Dendritic cell treated with granulocyte-macrophage colony-stimulating factor and Interleukin-4, amounts not matched to agents 40 ng/mL and 50 ng/mL, for 4 days (primary cell): ENCODE measurements around the gene AFF1.
"Not testable (repeated sequence)": the region's sequence is repeated elsewhere in the genome, so short reads cannot be mapped to it uniquely, and the experiment has no call there.

Source experiments
- H3K27ac Mint-ChIP-seq: one replicate; pipeline ENCODE4 v1.8.0; 2022; ENCODE audit warnings: mild to moderate bottlenecking, mixed read lengths
- H3K27me3 Mint-ChIP-seq: one replicate; pipeline ENCODE4 v1.8.0; 2022; ENCODE audit warnings: mild to moderate bottlenecking, mixed read lengths
- H3K36me3 Mint-ChIP-seq: one replicate; pipeline ENCODE4 v1.8.0; 2022; ENCODE audit warnings: low read depth, mixed read lengths
- H3K4me1 Mint-ChIP-seq: one replicate; pipeline ENCODE4 v1.8.0; 2022; ENCODE audit warnings: low read depth, mixed read lengths
- H3K4me3 Mint-ChIP-seq: one replicate; pipeline ENCODE4 v1.8.0; 2022; ENCODE audit warnings: mild to moderate bottlenecking, moderate library complexity, mixed read lengths
- H3K9me3 Mint-ChIP-seq: one replicate; pipeline ENCODE4 v1.8.0; 2022; ENCODE audit warnings: mixed read lengths
- intact Hi-C: fragments of 100-400 bp; cut with micrococcal nuclease; formaldehyde crosslinking; loops from one replicate; pipeline ENCODE4 v1.15.0; 2022

The AFF1 gene

GRCh38 chr4:86972997-86973396 is 38.2 kb downstream of the AFF1 start:
- H3K9me3 Mint-ChIP-seq, result no peaks in the 10 kb centered on the region
- peak overlapping the region; percentile 34 for H3K27ac Mint-ChIP-seq
- peaks cover 64% of the 10 kb centered on the region for H3K4me1 Mint-ChIP-seq
- no peaks in the 10 kb centered on the region for H3K27me3 Mint-ChIP-seq
- no peak overlapping the region for H3K4me3 Mint-ChIP-seq
- H3K36me3 Mint-ChIP-seq, result peaks cover 42% of the 10 kb centered on the region
- intact Hi-C loops, result no loop called here

GRCh38 chr4:86973668-86974067 is 38.9 kb downstream of the AFF1 start:
- peaks cover 66% of the 10 kb centered on the region for H3K4me1 Mint-ChIP-seq
- peak overlapping the region; percentile 10 for H3K27ac Mint-ChIP-seq
- H3K4me3 Mint-ChIP-seq, result no peak overlapping the region
- intact Hi-C loops, result no loop called here
- H3K36me3 Mint-ChIP-seq, result peaks cover 42% of the 10 kb centered on the region
- H3K27me3 Mint-ChIP-seq, result no peaks in the 10 kb centered on the region
- no peaks in the 10 kb centered on the region for H3K9me3 Mint-ChIP-seq

- H3K4me3 Mint-ChIP-seq, result no peak overlapping the region
- intact Hi-C loops, result no loop called here
These were observed 39.8 kb downstream of the AFF1 start for GRCh38 chr4:86974551-86974994.

GRCh38 chr4:86975927-86976326 is 41.1 kb downstream of the AFF1 start:
- no peaks in the 10 kb centered on the region for H3K9me3 Mint-ChIP-seq
- H3K36me3 Mint-ChIP-seq, result peaks cover 35% of the 10 kb centered on the region
- peaks cover 71% of the 10 kb centered on the region for H3K4me1 Mint-ChIP-seq
- no peak overlapping the region for H3K27ac Mint-ChIP-seq
- no peak overlapping the region for H3K4me3 Mint-ChIP-seq
- intact Hi-C loops, result no loop called here
- H3K27me3 Mint-ChIP-seq, result no peaks in the 10 kb centered on the region

More at GRCh38 chr4:86974551-86974994, 39.8 kb downstream of the AFF1 start:
- Mint-ChIP-seq H3K27ac (peak overlapping the region; percentile 49), H3K36me3 (peaks cover 42% of the 10 kb centered on the region), H3K27me3 (no peaks in the 10 kb centered on the region), H3K9me3 (no peaks in the 10 kb centered on the region), H3K4me1 (peaks cover 75% of the 10 kb centered on the region)

GRCh38 chr4:86976801-86977485 is 42.1 kb downstream of the AFF1 start:
- Mint-ChIP-seq H3K4me3 (no peak overlapping the region), H3K36me3 (peaks cover 29% of the 10 kb centered on the region), H3K27ac (no peak overlapping the region), H3K27me3 (no peaks in the 10 kb centered on the region), H3K4me1 (peaks cover 74% of the 10 kb centered on the region), H3K9me3 (no peaks in the 10 kb centered on the region)
- intact Hi-C loops, result no loop called here

- peaks cover 72% of the 10 kb centered on the region for H3K4me1 Mint-ChIP-seq
- peaks cover 29% of the 10 kb centered on the region for H3K36me3 Mint-ChIP-seq
- H3K27ac Mint-ChIP-seq, result no peak overlapping the region
- no peaks in the 10 kb centered on the region for H3K9me3 Mint-ChIP-seq
- H3K27me3 Mint-ChIP-seq, result no peaks in the 10 kb centered on the region
- intact Hi-C loops, result no loop called here
- H3K4me3 Mint-ChIP-seq, result no peak overlapping the region
These were observed 42.9 kb downstream of the AFF1 start for GRCh38 chr4:86977621-86978184.

GRCh38 chr4:86978709-86979108 is 43.9 kb downstream of the AFF1 start:
- H3K4me1 Mint-ChIP-seq, result peaks cover 62% of the 10 kb centered on the region
- intact Hi-C loops, result no loop called here

GRCh38 chr4:86980230-86980629 is 45.4 kb downstream of the AFF1 start:
- no peaks in the 10 kb centered on the region for H3K27me3 Mint-ChIP-seq
- H3K27ac Mint-ChIP-seq, result peak overlapping the region; percentile 95
- intact Hi-C loops, result loop anchor here (2.0 kb wide), 2 partner anchors 13 to 43 kb away; no protein-coding TSS in a partner anchor
- no peak overlapping the region for H3K4me3 Mint-ChIP-seq
- no peaks in the 10 kb centered on the region for H3K9me3 Mint-ChIP-seq
- H3K36me3 Mint-ChIP-seq, result peaks cover 18% of the 10 kb centered on the region
- H3K4me1 Mint-ChIP-seq, result peaks cover 48% of the 10 kb centered on the region

More at GRCh38 chr4:86978709-86979108, 43.9 kb downstream of the AFF1 start:
- H3K4me3 Mint-ChIP-seq, result no peak overlapping the region
- H3K27ac Mint-ChIP-seq, result peak overlapping the region; percentile 95
- peaks cover 26% of the 10 kb centered on the region for H3K36me3 Mint-ChIP-seq
- H3K27me3 Mint-ChIP-seq, result no peaks in the 10 kb centered on the region
- H3K9me3 Mint-ChIP-seq, result no peaks in the 10 kb centered on the region

- Mint-ChIP-seq H3K9me3 (no peaks in the 10 kb centered on the region), H3K4me1 (peaks cover 39% of the 10 kb centered on the region), H3K27me3 (no peaks in the 10 kb centered on the region), H3K4me3 (peak overlapping the region; percentile 27), H3K36me3 (peaks cover 9% of the 10 kb centered on the region), H3K27ac (peak overlapping the region; percentile 95)
- intact Hi-C loops, result loop anchor here (2.0 kb wide), 3 partner anchors 15 to 45 kb away; no protein-coding TSS in a partner anchor
These were observed 47.0 kb downstream of the AFF1 start for GRCh38 chr4:86981789-86982188.

- H3K4me3 Mint-ChIP-seq, intact Hi-C loops, H3K9me3 Mint-ChIP-seq, H3K27me3 Mint-ChIP-seq, H3K27ac Mint-ChIP-seq: not testable (repeated sequence)
- Mint-ChIP-seq H3K36me3 (peaks cover 26% of the 10 kb centered on the region), H3K4me1 (peaks cover 14% of the 10 kb centered on the region)
These were observed 51.0 kb downstream of the AFF1 start for GRCh38 chr4:86985852-86986251.

- intact Hi-C loops, H3K27me3 Mint-ChIP-seq: not testable (repeated sequence)
These were observed 54.8 kb downstream of the AFF1 start for GRCh38 chr4:86989658-86990057.

GRCh38 chr4:86990510-86990909 is 55.7 kb downstream of the AFF1 start:
- H3K27me3 Mint-ChIP-seq, result no peaks in the 10 kb centered on the region
- intact Hi-C loops, result no loop called here
- no peak overlapping the region for H3K4me3 Mint-ChIP-seq
- H3K9me3 Mint-ChIP-seq, result no peaks in the 10 kb centered on the region
- H3K36me3 Mint-ChIP-seq, result peaks cover 36% of the 10 kb centered on the region
- H3K4me1 Mint-ChIP-seq, result peaks cover 8% of the 10 kb centered on the region
- H3K27ac Mint-ChIP-seq, result no peak overlapping the region

More at GRCh38 chr4:86989658-86990057, 54.8 kb downstream of the AFF1 start:
- H3K27ac Mint-ChIP-seq, H3K4me1 Mint-ChIP-seq, H3K9me3 Mint-ChIP-seq, H3K4me3 Mint-ChIP-seq: not testable (repeated sequence)
- H3K36me3 Mint-ChIP-seq, result peaks cover 31% of the 10 kb centered on the region

- intact Hi-C loops, result no loop called here
- Mint-ChIP-seq H3K4me1 (peaks cover 8% of the 10 kb centered on the region), H3K27ac (no peak overlapping the region), H3K27me3 (no peaks in the 10 kb centered on the region), H3K4me3 (no peak overlapping the region), H3K9me3 (no peaks in the 10 kb centered on the region), H3K36me3 (peaks cover 47% of the 10 kb centered on the region)
These were observed 57.2 kb downstream of the AFF1 start for GRCh38 chr4:86991994-86992393.

- H3K27ac Mint-ChIP-seq, result no peak overlapping the region
- intact Hi-C loops, result no loop called here
- H3K36me3 Mint-ChIP-seq, result peaks cover 35% of the 10 kb centered on the region
- no peaks in the 10 kb centered on the region for H3K27me3 Mint-ChIP-seq
- no peaks in the 10 kb centered on the region for H3K9me3 Mint-ChIP-seq
- no peak overlapping the region for H3K4me3 Mint-ChIP-seq
- H3K4me1 Mint-ChIP-seq, result peaks cover 23% of the 10 kb centered on the region
These were observed 59.3 kb downstream of the AFF1 start for GRCh38 chr4:86993909-86994681.
